Measurements from ENCODE around the gene DPF1. TPM values are rescaled to one million over a fixed set of nuclear protein-coding genes. Genes with fewer than 3 reads are reported as not detected.

The DPF1 gene
- total RNA-seq, 4 donors from 2014 or later = not detected

DNA sequence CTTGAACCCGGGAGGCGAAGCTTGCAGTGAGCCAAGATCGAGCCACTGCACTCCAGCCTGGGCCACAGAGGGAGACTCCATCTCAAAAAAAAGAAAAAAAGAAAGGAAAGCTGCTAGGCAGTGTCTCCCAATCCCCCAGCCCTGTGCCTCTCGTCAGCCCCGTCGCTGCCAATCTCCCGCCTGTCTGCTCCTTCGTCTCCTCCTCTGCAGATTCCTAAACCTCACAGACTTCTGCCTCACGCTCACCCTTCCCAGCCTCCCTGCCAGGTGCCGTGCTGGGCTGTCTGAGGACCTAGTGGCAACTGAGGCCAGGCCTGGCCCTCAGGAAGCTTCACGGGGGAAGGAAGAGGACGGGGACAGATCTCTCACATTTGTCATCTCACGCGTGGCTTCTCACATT is 21.5 kb downstream of the DPF1 start:
- no peaks in the 10 kb centered on the region for H3K4me1 ChIP-seq
- H3K27ac ChIP-seq = no peak overlapping the region
- H3K36me3 ChIP-seq = peaks cover 0 to 11% (median 2%) of the 10 kb centered on the region in 4 donors
- H3K9me3 ChIP-seq = no peaks in the 10 kb centered on the region
- in situ Hi-C loops (cut with MboI; ENCODE audit: low pct_ligation_motif_present in 1 of 4, low pct_unique_long_range_greater_than_20kb in 1 of 4, low sequenced_read_pairs in 3 of 4) (loop anchor here in 1 of 4 donors (25.0 kb wide), 1 partner anchor 315 kb away; no protein-coding TSS in a partner anchor), intact Hi-C loops (cut with DNase I; ENCODE audit: low total_unique reads) (no loop called here)
- H3K4me3 ChIP-seq = no peak overlapping the region
- TF ChIP-seq POLR2A (IDR thresholded peaks at IDR 0.05) (no peak), POLR2AphosphoS5 (IDR thresholded peaks at IDR 0.05) (no peak), EP300 (IDR thresholded peaks at IDR 0.05; ENCODE audit: low read depth) (no peak)
- peaks cover 1% of the 10 kb centered on the region for H3K27me3 ChIP-seq
- no peak for DNase-seq
- WGBS, 2 donors (ENCODE audit: low coverage in 1 of 2) = 95% methylated on average over 8 to 14 of the region's 14 CpGs

DNA sequence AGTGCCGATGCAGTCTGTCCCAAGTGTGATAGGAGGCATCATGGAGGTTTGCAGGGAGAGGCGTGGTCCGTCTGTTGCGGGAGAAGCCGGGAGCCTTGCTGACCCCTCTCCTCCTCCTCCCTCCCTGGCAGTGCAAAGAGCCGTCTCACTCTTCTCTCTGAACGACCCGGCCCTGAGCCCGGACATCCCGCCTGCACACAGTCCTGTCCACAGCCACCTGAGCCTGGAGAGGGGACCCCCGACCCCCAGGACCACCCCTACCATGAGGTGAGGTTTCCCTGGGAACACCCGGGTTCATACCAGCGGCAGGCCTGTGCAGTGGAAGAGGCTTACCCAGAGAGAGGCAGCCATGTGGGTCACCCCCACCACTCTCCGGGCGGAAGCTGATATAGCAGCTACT is 22.3 kb downstream of the DPF1 start:
- intact Hi-C loops (cut with DNase I; ENCODE audit: low total_unique reads) (no loop called here), in situ Hi-C loops (cut with MboI; ENCODE audit: low pct_ligation_motif_present in 1 of 4, low pct_unique_long_range_greater_than_20kb in 1 of 4, low sequenced_read_pairs in 3 of 4) (loop anchor here in 1 of 4 donors (25.0 kb wide), 1 partner anchor 314 kb away; no protein-coding TSS in a partner anchor)
- Histone ChIP-seq H3K4me3 (no peak overlapping the region), H3K36me3 (peaks cover 0 to 11% (median 2%) of the 10 kb centered on the region in 4 donors), H3K4me1 (no peaks in the 10 kb centered on the region), H3K27me3 (no peaks in the 10 kb centered on the region), H3K27ac (no peak overlapping the region), H3K9me3 (no peaks in the 10 kb centered on the region)
- TF ChIP-seq POLR2A (IDR thresholded peaks at IDR 0.05) (no peak), POLR2AphosphoS5 (IDR thresholded peaks at IDR 0.05) (no peak), EP300 (IDR thresholded peaks at IDR 0.05; ENCODE audit: low read depth) (no peak)
- TF ChIP-seq, protein P1, sequence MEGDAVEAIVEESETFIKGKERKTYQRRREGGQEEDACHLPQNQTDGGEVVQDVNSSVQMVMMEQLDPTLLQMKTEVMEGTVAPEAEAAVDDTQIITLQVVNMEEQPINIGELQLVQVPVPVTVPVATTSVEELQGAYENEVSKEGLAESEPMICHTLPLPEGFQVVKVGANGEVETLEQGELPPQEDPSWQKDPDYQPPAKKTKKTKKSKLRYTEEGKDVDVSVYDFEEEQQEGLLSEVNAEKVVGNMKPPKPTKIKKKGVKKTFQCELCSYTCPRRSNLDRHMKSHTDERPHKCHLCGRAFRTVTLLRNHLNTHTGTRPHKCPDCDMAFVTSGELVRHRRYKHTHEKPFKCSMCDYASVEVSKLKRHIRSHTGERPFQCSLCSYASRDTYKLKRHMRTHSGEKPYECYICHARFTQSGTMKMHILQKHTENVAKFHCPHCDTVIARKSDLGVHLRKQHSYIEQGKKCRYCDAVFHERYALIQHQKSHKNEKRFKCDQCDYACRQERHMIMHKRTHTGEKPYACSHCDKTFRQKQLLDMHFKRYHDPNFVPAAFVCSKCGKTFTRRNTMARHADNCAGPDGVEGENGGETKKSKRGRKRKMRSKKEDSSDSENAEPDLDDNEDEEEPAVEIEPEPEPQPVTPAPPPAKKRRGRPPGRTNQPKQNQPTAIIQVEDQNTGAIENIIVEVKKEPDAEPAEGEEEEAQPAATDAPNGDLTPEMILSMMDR (IDR thresholded peaks at IDR 0.05) = no peak
- DNase-seq = no peak
- 89 to 91% methylated on average over 7 to 15 of the region's 15 CpGs for WGBS, 2 donors (ENCODE audit: low coverage in 1 of 2)

DNA sequence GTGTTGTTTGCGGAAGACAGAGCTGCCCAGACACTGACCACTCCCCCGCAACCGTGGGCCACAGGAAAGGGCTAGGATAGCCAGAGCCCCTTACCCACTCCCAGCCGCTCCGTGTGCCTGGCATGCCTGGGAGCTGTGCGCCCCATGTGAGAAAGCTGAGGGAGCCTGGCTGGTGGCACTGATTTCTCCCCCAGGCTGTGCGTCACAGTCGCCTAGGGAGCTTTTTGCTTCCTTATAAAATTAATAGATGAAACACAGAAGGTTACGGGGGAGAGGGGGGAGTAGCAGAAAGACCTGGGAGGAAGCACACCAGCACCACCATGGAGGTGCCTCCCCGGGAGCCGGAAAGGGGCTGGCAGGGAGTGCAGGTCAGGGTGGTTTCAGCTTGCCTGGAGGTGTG is 24.7 kb downstream of the DPF1 start:
- intact Hi-C loops (cut with DNase I; ENCODE audit: low total_unique reads) (no loop called here), in situ Hi-C loops (cut with MboI; ENCODE audit: low pct_ligation_motif_present in 1 of 4, low pct_unique_long_range_greater_than_20kb in 1 of 4, low sequenced_read_pairs in 3 of 4) (no loop called here)
- WGBS, 2 donors (ENCODE audit: low coverage in 1 of 2) = 95 to 100% methylated on average over 2 to 11 of the region's 11 CpGs
- no peaks in the 10 kb centered on the region for H3K4me1 ChIP-seq
- H3K9me3 ChIP-seq = no peaks in the 10 kb centered on the region
- peaks cover 0 to 5% (median 0%) of the 10 kb centered on the region in 4 donors for H3K36me3 ChIP-seq
- H3K27ac ChIP-seq = no peak overlapping the region
- TF ChIP-seq EP300 (IDR thresholded peaks at IDR 0.05; ENCODE audit: low read depth) (no peak), POLR2A (IDR thresholded peaks at IDR 0.05) (no peak), POLR2AphosphoS5 (IDR thresholded peaks at IDR 0.05) (no peak)
- TF ChIP-seq, protein P1 (IDR thresholded peaks at IDR 0.05) = no peak
- no peaks in the 10 kb centered on the region for H3K27me3 ChIP-seq
- DNase-seq = no peak
- no peak overlapping the region for H3K4me3 ChIP-seq

DNA sequence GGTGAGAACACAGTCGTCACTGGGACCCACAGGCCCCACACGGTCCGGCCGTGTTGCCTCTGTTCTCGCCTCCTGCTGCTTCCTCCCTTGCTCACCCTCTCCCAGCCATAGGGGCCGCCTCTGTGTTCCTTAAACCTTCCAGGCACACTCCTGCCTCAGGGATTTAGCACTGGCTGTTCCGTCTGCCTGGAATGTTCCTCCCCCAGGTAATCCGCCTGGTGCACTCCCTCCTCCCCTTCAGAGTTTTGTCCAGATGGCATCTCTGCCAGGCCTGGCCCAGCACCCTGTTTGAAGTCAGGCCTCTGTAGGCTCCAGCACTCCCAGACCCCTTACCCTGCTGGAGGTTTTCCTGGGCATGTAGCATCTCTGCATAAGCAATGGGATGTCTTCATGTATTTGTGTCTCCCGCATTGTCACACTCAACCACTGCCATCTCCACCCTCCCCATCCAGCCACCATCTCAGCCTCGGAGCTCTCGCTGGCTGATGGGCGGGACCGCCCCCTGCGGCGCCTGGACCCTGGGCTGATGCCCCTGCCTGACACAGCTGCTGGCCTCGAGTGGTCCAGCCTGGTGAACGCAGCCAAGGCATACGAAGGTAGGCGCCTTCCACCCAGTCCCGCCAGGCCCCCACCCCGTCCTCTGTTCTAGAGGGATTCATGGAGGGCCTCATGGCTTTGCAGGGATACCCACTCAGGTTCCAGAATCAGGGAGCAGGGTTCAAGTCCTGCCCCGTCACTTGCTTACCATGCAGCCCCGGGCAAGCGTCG is 25.9 kb downstream of the DPF1 start:
- no peaks in the 10 kb centered on the region for H3K27me3 ChIP-seq
- WGBS, 2 donors (ENCODE audit: low coverage in 1 of 2) = 95% methylated on average over 25 of the region's 25 CpGs; no CpG with 5 or more reads in 1 of the 2 donors

More for the DNA sequence above, 25.9 kb downstream of the DPF1 start:
- no peak for TF ChIP-seq POLR2A (IDR thresholded peaks at IDR 0.05)
- TF ChIP-seq, protein P1 (IDR thresholded peaks at IDR 0.05) = no peak
- TF ChIP-seq POLR2AphosphoS5 (IDR thresholded peaks at IDR 0.05) = no peak
- no peak for TF ChIP-seq EP300 (IDR thresholded peaks at IDR 0.05; ENCODE audit: low read depth)
- Histone ChIP-seq H3K4me3 (no peak overlapping the region), H3K4me1 (no peaks in the 10 kb centered on the region), H3K36me3 (peaks cover 0 to 2% (median 0%) of the 10 kb centered on the region in 4 donors), H3K9me3 (no peaks in the 10 kb centered on the region), H3K27ac (no peak overlapping the region)
- in situ Hi-C loops (cut with MboI; ENCODE audit: low pct_ligation_motif_present in 1 of 4, low pct_unique_long_range_greater_than_20kb in 1 of 4, low sequenced_read_pairs in 3 of 4) = no loop called here
- DNase-seq = no peak
- intact Hi-C loops (cut with DNase I; ENCODE audit: low total_unique reads) = no loop called here
